Peyer's patch (tissue), 4 donors: ENCODE measurements around the gene FYB1.

ENCODE experiments used
- CTCF ChIP-seq, 6 experiments: fragments of 450-650 bp in 4 of 6; fragments of 200-600 bp in 2 of 6; sonication (generic) in 1 of 6; IDR thresholded peaks; one replicate each; pipeline ENCODE4 v1.5.1; 2017 to 2019; ENCODE audit warnings: antibody characterized with exemption in 6 of 6, mild to moderate bottlenecking in 3 of 6, moderate library complexity in 1 of 6
- POLR2A ChIP-seq, 2 donors: fragments of 450-650 bp; IDR thresholded peaks; one replicate each; pipeline ENCODE4 v1.5.1; 2017; ENCODE audit warnings: antibody characterized with exemption in 2 of 2, mild to moderate bottlenecking in 2 of 2, moderate library complexity in 2 of 2

DNA sequence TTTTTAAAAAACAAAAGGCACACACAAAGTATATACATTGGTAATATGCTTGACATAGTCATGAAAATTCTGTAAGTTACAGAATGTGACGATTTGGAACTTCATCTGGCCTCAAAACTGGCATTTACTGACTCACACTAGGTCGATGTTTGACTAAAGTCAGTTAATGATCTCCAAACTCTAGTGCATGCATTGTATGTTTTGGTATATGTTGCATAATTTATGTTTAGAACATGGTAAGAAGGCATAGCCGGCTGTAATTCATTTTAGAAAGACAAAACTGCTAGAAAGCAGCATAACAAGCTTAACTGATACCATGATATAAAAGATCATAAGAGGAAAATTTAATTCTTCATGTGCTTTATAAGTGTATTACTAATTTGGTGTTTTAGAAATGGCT, 86.6 kb downstream of the FYB1 start:
- TF ChIP-seq CTCF (IDR thresholded peaks at IDR 0.05) (no peak), POLR2A (IDR thresholded peaks at IDR 0.05) (no peak)
